CD14-positive monocyte (primary cell): Measurements from ENCODE around the gene LGSN. TPM values are rescaled to one million over a fixed set of nuclear protein-coding genes. Genes with fewer than 3 reads are reported as not detected.
A peak's percentile ranks its signal among the peaks of the same experiment; 100 is the strongest.

ENCODE experiments used
- DNase-seq, 3 donors: peaks; one replicate each; pipeline ENCODE4 v3.0.0-alpha.2; 2011 to 2022
- H2AFZ ChIP-seq: 2 replicates; pipeline ENCODE4 v1.6.0; 2012; ENCODE audit warnings: mild to moderate bottlenecking, low read depth, low read length, inconsistent platforms; ENCODE audit not compliant: insufficient read depth, poor library complexity, severe bottlenecking
- H3K27ac ChIP-seq, 2 donors: 1 replicate in 1 of 2; 2 replicates in 1 of 2; pipeline ENCODE4 v1.5.1; 2012 to 2013; ENCODE audit warnings: low read length in 2 of 2, control low read depth in 1 of 2, inconsistent platforms in 1 of 2, low read depth in 1 of 2, mild to moderate bottlenecking in 1 of 2
- H3K27me3 ChIP-seq, 2 donors: one replicate each; pipeline versions ENCODE4 v1.6.0 to v1.6.1; 2011 to 2013; ENCODE audit warnings: low read length in 2 of 2; ENCODE audit not compliant: control insufficient read depth in 2 of 2, insufficient read depth in 2 of 2
- H3K36me3 ChIP-seq, 2 donors: replicated peaks in 1 of 2; 1 replicate in 1 of 2; 2 replicates in 1 of 2; pipeline versions ENCODE4 v1.5.1 to v1.6.1; 2012 to 2013; ENCODE audit warnings: low read length in 2 of 2, control low read depth in 1 of 2, inconsistent platforms in 1 of 2, mild to moderate bottlenecking in 1 of 2; ENCODE audit not compliant: insufficient read depth in 2 of 2, control insufficient read depth in 1 of 2
- H3K4me1 ChIP-seq, 2 donors: 1 replicate in 1 of 2; 2 replicates in 1 of 2; pipeline versions ENCODE4 v1.5.1 to v1.6.1; 2012 to 2013; ENCODE audit warnings: low read length in 2 of 2, control low read depth in 1 of 2, inconsistent platforms in 1 of 2, mild to moderate bottlenecking in 1 of 2, moderate library complexity in 1 of 2; ENCODE audit not compliant: insufficient read depth in 2 of 2, control insufficient read depth in 1 of 2
- H3K4me2 ChIP-seq: replicated peaks from 2 replicates; pipeline ENCODE3; 2012; ENCODE audit warnings: low read length, moderate library complexity, mild to moderate bottlenecking; ENCODE audit not compliant: poor library complexity, severe bottlenecking; ENCODE audit errors: extremely low read depth
- H3K4me3 ChIP-seq, 3 experiments: fragments of 200-600 bp in 1 of 3; sonication (generic) in 1 of 3; replicated peaks in 1 of 3; 1 replicate in 2 of 3; 2 replicates in 1 of 3; pipeline ENCODE4 v1.5.1; 2011 to 2013; ENCODE audit warnings: low read length in 3 of 3, mild to moderate bottlenecking in 3 of 3, control low read depth in 2 of 3, low read depth in 2 of 3, inconsistent platforms in 1 of 3, moderate library complexity in 1 of 3
- H3K79me2 ChIP-seq: 2 replicates; pipeline ENCODE4 v1.6.0; 2012; ENCODE audit warnings: mild to moderate bottlenecking, control low read depth, inconsistent platforms, low read length, moderate library complexity; ENCODE audit not compliant: insufficient read depth
- H3K9ac ChIP-seq: 2 replicates; pipeline ENCODE4 v1.6.0; 2017; ENCODE audit warnings: low read length, mild to moderate bottlenecking; ENCODE audit not compliant: insufficient read depth, poor library complexity, severe bottlenecking
- H3K9me3 ChIP-seq, 2 donors: replicated peaks in 1 of 2; 1 replicate in 1 of 2; 2 replicates in 1 of 2; pipeline versions ENCODE4 v1.5.1 to v1.6.1; 2012 to 2013; ENCODE audit warnings: low read length in 2 of 2, control low read depth in 1 of 2; ENCODE audit not compliant: control insufficient read depth in 1 of 2, insufficient read depth in 1 of 2
- H4K20me1 ChIP-seq: 2 replicates; pipeline ENCODE4 v1.6.0; 2012; ENCODE audit warnings: mild to moderate bottlenecking, low read length, control low read depth, moderate library complexity; ENCODE audit not compliant: insufficient read depth
- H3K27ac Mint-ChIP-seq, 7 donors: one replicate each; pipeline ENCODE4 v1.8.0; 2020; ENCODE audit warnings: mild to moderate bottlenecking in 7 of 7, mixed read lengths in 7 of 7, moderate library complexity in 6 of 7, inconsistent platforms in 2 of 7
- H3K27me3 Mint-ChIP-seq, 3 donors: one replicate each; pipeline ENCODE4 v1.8.0; 2021 to 2022; ENCODE audit warnings: low read depth in 3 of 3, mild to moderate bottlenecking in 3 of 3, mixed read lengths in 3 of 3, moderate library complexity in 3 of 3, inconsistent platforms in 1 of 3
- H3K36me3 Mint-ChIP-seq, 2 donors: one replicate each; pipeline ENCODE4 v1.8.0; 2020; ENCODE audit warnings: mixed read lengths in 2 of 2, inconsistent platforms in 1 of 2, mild to moderate bottlenecking in 1 of 2
- H3K4me1 Mint-ChIP-seq: one replicate; pipeline ENCODE4 v1.8.0; 2020; ENCODE audit warnings: mild to moderate bottlenecking, mixed read lengths
- H3K4me3 Mint-ChIP-seq, 2 donors: one replicate each; pipeline ENCODE4 v1.8.0; 2020; ENCODE audit warnings: mild to moderate bottlenecking in 2 of 2, mixed read lengths in 2 of 2, moderate library complexity in 1 of 2
- H3K9me3 Mint-ChIP-seq, 7 donors: one replicate each; pipeline ENCODE4 v1.8.0; 2020 to 2022; ENCODE audit warnings: mixed read lengths in 7 of 7, mild to moderate bottlenecking in 6 of 7, moderate library complexity in 6 of 7, inconsistent platforms in 2 of 7
- WGBS: methylation state at CpG from one replicate; pipeline ENCODE4 v1.1.5; 2013; ENCODE audit warnings: missing lambda C conversion rate; ENCODE audit not compliant: insufficient coverage; 5-methylcytosine and 5-hydroxymethylcytosine counted together
- intact Hi-C, 2 donors: fragments of 100-400 bp; cut with micrococcal nuclease; formaldehyde crosslinking; loops; one replicate each; pipeline versions ENCODE4 v1.15.0 to v1.15.1; 2023
- polyA plus RNA-seq, 3 donors: library from polyadenylated mRNA; depleted of rRNA in 1 of 3; unstranded in 2 of 3; stranded (reverse) in 1 of 3; fragments of 300-500 nt in 2 of 3; fragments of >200 nt in 1 of 3; fragmentation: Illumina TruSeq in 2 of 3; gene quantifications; 1 replicate in 2 of 3; 2 replicates in 1 of 3; pipeline ENCODE4 v1.2.3, GENCODE V29; 2012 to 2021
- TF ChIP-seq, protein P1 (sequence below): fragments of 200-600 bp; IDR thresholded peaks from one replicate; pipeline ENCODE4 v1.8.0; 2022; ENCODE audit warnings: antibody characterized with exemption, mild to moderate bottlenecking

LGSN gene
- polyA plus RNA-seq, 3 donors, result not detected

DNA sequence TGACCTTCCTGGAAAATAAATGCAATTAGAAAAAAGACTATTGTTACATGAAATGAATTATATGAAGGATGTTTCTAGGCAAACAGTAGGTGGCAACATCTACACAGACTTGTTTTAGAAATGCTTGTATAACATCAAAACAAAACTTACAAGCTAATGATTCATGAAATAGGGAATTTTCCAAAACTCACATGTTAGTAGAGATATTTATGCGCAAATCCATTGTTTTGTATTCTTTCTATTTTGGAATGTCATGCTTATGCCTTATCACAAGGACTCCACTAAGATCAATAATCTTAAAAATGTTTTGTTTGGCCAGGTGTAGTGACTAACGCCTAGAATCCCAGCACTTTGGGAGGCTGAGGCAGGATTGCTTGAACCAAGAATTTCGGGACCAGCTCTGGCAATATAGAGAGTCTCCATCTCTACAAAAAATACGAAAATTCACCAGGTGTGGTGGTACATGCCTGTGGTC is 32.3 kb upstream of the LGSN start:
- TF ChIP-seq, protein P1, sequence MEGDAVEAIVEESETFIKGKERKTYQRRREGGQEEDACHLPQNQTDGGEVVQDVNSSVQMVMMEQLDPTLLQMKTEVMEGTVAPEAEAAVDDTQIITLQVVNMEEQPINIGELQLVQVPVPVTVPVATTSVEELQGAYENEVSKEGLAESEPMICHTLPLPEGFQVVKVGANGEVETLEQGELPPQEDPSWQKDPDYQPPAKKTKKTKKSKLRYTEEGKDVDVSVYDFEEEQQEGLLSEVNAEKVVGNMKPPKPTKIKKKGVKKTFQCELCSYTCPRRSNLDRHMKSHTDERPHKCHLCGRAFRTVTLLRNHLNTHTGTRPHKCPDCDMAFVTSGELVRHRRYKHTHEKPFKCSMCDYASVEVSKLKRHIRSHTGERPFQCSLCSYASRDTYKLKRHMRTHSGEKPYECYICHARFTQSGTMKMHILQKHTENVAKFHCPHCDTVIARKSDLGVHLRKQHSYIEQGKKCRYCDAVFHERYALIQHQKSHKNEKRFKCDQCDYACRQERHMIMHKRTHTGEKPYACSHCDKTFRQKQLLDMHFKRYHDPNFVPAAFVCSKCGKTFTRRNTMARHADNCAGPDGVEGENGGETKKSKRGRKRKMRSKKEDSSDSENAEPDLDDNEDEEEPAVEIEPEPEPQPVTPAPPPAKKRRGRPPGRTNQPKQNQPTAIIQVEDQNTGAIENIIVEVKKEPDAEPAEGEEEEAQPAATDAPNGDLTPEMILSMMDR, result peak; percentile 62
- peak; percentile 33 to 72 (median 47) for DNase-seq
- Histone ChIP-seq H3K4me3 (peak overlapping the region in 1 of 3 experiments; percentile 67), H4K20me1 (no peaks in the 10 kb centered on the region), H3K27me3 (no peaks in the 10 kb centered on the region), H3K4me1 (peaks cover 25 to 37% of the 10 kb centered on the region in 2 donors), H2AFZ (no peak overlapping the region), H3K9ac (no peak overlapping the region), H3K9me3 (no peaks in the 10 kb centered on the region), H3K79me2 (no peaks in the 10 kb centered on the region), H3K27ac (peak overlapping the region; percentile 74 to 84), H3K4me2 (peak overlapping the region; percentile 67), H3K36me3 (no peaks in the 10 kb centered on the region)
- peaks cover 0 to 3% (median 2%) of the 10 kb centered on the region in 3 donors for H3K27me3 Mint-ChIP-seq
- no peaks in the 10 kb centered on the region for H3K9me3 Mint-ChIP-seq
- intact Hi-C loops, result loop anchor here in 1 of 2 donors (2.0 kb wide), 1 partner anchor 221 kb away; the partner anchor contains the start of genes LOC128125822 and PTP4A1
- peak overlapping the region; percentile 92 to 98 (median 93) for H3K27ac Mint-ChIP-seq
- WGBS, result 0% methylated on average over 1 of the region's 4 CpGs
- H3K36me3 Mint-ChIP-seq, result peaks cover 0 to 1% of the 10 kb centered on the region in 2 donors
- H3K4me1 Mint-ChIP-seq, result peaks cover 40% of the 10 kb centered on the region
- peak overlapping the region; percentile 59 to 85 for H3K4me3 Mint-ChIP-seq

DNA sequence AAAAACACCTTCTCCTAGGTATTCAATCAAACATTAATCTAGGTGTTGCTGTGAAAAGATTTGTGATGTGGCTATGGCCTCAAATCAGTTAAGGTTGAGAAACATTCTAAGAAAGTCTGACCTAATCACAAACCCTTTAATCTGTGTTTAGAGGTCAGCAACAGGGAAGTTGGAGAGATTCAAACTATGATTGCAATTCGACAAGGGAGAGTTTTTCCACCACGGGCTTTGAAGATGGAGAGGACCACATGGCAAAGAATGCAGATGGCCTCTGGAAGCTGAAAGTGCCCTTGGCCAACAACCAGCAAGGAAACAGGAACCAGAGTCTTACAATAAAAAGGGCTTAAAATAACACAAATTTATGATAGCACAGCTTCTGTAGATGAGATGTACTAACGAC is 29.6 kb upstream of the LGSN start:
- Mint-ChIP-seq H3K27ac (peak overlapping the region in 1 of 7 donors; percentile 73), H3K4me3 (no peak overlapping the region), H3K9me3 (no peaks in the 10 kb centered on the region), H3K4me1 (peaks cover 33% of the 10 kb centered on the region), H3K27me3 (peaks cover 0 to 3% (median 0%) of the 10 kb centered on the region in 3 donors), H3K36me3 (no peaks in the 10 kb centered on the region)
- H2AFZ ChIP-seq, result no peak overlapping the region
- TF ChIP-seq, protein P1, result no peak
- no peaks in the 10 kb centered on the region for H3K79me2 ChIP-seq
- no peak overlapping the region for H3K27ac ChIP-seq
- no peaks in the 10 kb centered on the region for H3K27me3 ChIP-seq
- H3K4me2 ChIP-seq, result no peak overlapping the region
- WGBS, result 0% methylated on average over 3 of the region's 3 CpGs
- H3K36me3 ChIP-seq, result no peaks in the 10 kb centered on the region
- peak in 1 of 3 donors; percentile 10 for DNase-seq
- no peak overlapping the region for H3K9ac ChIP-seq
- no peaks in the 10 kb centered on the region for H4K20me1 ChIP-seq
- H3K9me3 ChIP-seq, result no peaks in the 10 kb centered on the region
- intact Hi-C loops, result loop anchor here (10.0 kb wide), 2 partner anchors 455 to 465 kb away; no protein-coding TSS in a partner anchor
- H3K4me1 ChIP-seq, result peaks cover 22 to 32% of the 10 kb centered on the region in 2 donors
- no peak overlapping the region for H3K4me3 ChIP-seq
